Right cardiac atrium (tissue), 5 donors: ENCODE data around the gene UBE2D4. TPM values are rescaled to one million over a fixed set of nuclear protein-coding genes. Genes with fewer than 3 reads are reported as not detected.
"Not testable (repeated sequence)": the region's sequence is repeated elsewhere in the genome, so short reads cannot be mapped to it uniquely, and the experiment has no call there.

ENCODE experiments used
- ATAC-seq, 2 donors: fragments of 200-7000 bp; cut with Tn5 transposase; one replicate each; pipeline versions ENCODE4 v1.8.0 to v1.9.1; 2020; ENCODE audit warnings: moderate library complexity in 2 of 2, mild to moderate bottlenecking in 1 of 2
- DNase-seq, 3 donors: peaks; one replicate each; pipeline ENCODE4 v3.0.0-alpha.2; 2020
- H3K27ac ChIP-seq: one replicate; pipeline ENCODE4 v1.5.1; 2013; ENCODE audit warnings: mild to moderate bottlenecking, low read length, control low read depth, moderate library complexity
- H3K27me3 ChIP-seq: one replicate; pipeline ENCODE4 v1.6.1; 2013; ENCODE audit not compliant: control insufficient read depth, insufficient read depth
- H3K4me1 ChIP-seq: one replicate; pipeline ENCODE4 v1.6.1; 2013; ENCODE audit warnings: low read length; ENCODE audit not compliant: control insufficient read depth, insufficient read depth
- H3K4me3 ChIP-seq: one replicate; pipeline ENCODE4 v1.5.1; 2013; ENCODE audit warnings: low read length, control low read depth
- H3K9me3 ChIP-seq: one replicate; pipeline ENCODE4 v1.6.1; 2013; ENCODE audit warnings: low read length; ENCODE audit not compliant: control insufficient read depth
- WGBS: extraction: QIAGEN DNeasy Blood & Tissue Kit; methylation state at CpG from one replicate; pipeline ENCODE4 v1.1.7; 2013; 5-methylcytosine and 5-hydroxymethylcytosine counted together
- intact Hi-C, 4 donors: fragments of 100-400 bp; cut with DNase I; formaldehyde crosslinking; loops; one replicate each; pipeline versions ENCODE4 v1.11.0 to v1.14.0; 2022 to 2023
- polyA plus RNA-seq: library from polyadenylated mRNA; stranded (reverse); fragments of 200-250 nt; gene quantifications from one replicate; pipeline ENCODE4 v1.2.3, GENCODE V29; 2013
- total RNA-seq, 4 donors: library from RNA; stranded (reverse); fragmentation: NEBNext Ultra II Directional; extraction: Animal tissue kit (Norgen Biotek cat#: 25700); gene quantifications; one replicate each; pipeline ENCODE4 v1.2.1, GENCODE V29; 2021
- donor health status: healthy with polysubstance abuse.
- donor health status: DM: no; HTN: yes; CAD: no.
- donor health status: DM: no; HTN: no; CAD: no.
- donor health status: DM: no; HTN: yes; CAD: no; lungs with severe emphysema.
- donor health status: DM: yes; HTN: yes; CAD: no.

UBE2D4 gene
- total and polyA plus RNA-seq, 5 donors = 40.6 to 53.4 (median 46.2) TPM

GRCh38 chr7:43890468-43890867 is 35.8 kb upstream of the UBE2D4 start:
- peaks cover 11% of the 10 kb centered on the region for H3K4me1 ChIP-seq
- no peak overlapping the region for H3K27ac ChIP-seq
- 94% methylated on average over 6 of the region's 6 CpGs for WGBS
- DNase-seq (no peak), ATAC-seq (peak; percentile 41 to 47)
- intact Hi-C loops = no loop called here
- H3K9me3 ChIP-seq = no peaks in the 10 kb centered on the region
- no peaks in the 10 kb centered on the region for H3K27me3 ChIP-seq
- H3K4me3 ChIP-seq = no peak overlapping the region

GRCh38 chr7:43891069-43891955 is 34.9 kb upstream of the UBE2D4 start:
- ATAC-seq (no peak), DNase-seq (no peak)
- Histone ChIP-seq H3K27me3 (no peaks in the 10 kb centered on the region), H3K4me3 (no peak overlapping the region), H3K4me1 (peaks cover 11% of the 10 kb centered on the region), H3K27ac (no peak overlapping the region), H3K9me3 (no peaks in the 10 kb centered on the region)
- 76% methylated on average over 12 of the region's 12 CpGs for WGBS
- intact Hi-C loops = no loop called here

- Histone ChIP-seq H3K4me3 (no peak overlapping the region), H3K4me1 (peaks cover 6% of the 10 kb centered on the region), H3K9me3 (no peaks in the 10 kb centered on the region), H3K27ac (no peak overlapping the region), H3K27me3 (no peaks in the 10 kb centered on the region)
- intact Hi-C loops = no loop called here
- WGBS = 93% methylated on average over 8 of the region's 8 CpGs
- ATAC-seq (no peak), DNase-seq (no peak)
These were observed 30.3 kb upstream of the UBE2D4 start for GRCh38 chr7:43895847-43896415.

GRCh38 chr7:43898571-43898970 is 27.7 kb upstream of the UBE2D4 start:
- H3K4me3 ChIP-seq, intact Hi-C loops, ATAC-seq, H3K27ac ChIP-seq, H3K27me3 ChIP-seq, DNase-seq, H3K9me3 ChIP-seq: not testable (repeated sequence)
- peaks cover 12% of the 10 kb centered on the region for H3K4me1 ChIP-seq
- WGBS = 97% methylated on average over 2 of the region's 2 CpGs

GRCh38 chr7:43902542-43903054 is 23.6 kb upstream of the UBE2D4 start:
- Histone ChIP-seq H3K27ac (no peak overlapping the region), H3K9me3 (no peaks in the 10 kb centered on the region), H3K4me3 (no peak overlapping the region), H3K27me3 (no peaks in the 10 kb centered on the region), H3K4me1 (peaks cover 17% of the 10 kb centered on the region)
- no peak for DNase-seq
- intact Hi-C loops = no loop called here
- no peak for ATAC-seq
- WGBS = 96% methylated on average over 5 of the region's 5 CpGs

GRCh38 chr7:43904533-43905208 is 21.6 kb upstream of the UBE2D4 start:
- ATAC-seq (no peak), DNase-seq (no peak)
- Histone ChIP-seq H3K4me1 (peaks cover 17% of the 10 kb centered on the region), H3K4me3 (peak overlapping the region; percentile 98), H3K27me3 (no peaks in the 10 kb centered on the region), H3K27ac (peak overlapping the region; percentile 59), H3K9me3 (no peaks in the 10 kb centered on the region)
- WGBS = 93% methylated on average over 5 of the region's 5 CpGs
- intact Hi-C loops = no loop called here

- DNase-seq (peak in 2 of 3 donors; percentile 31 to 42), ATAC-seq (peak; percentile 39 to 42)
- peak overlapping the region; percentile 90 for H3K27ac ChIP-seq
- H3K9me3 ChIP-seq = no peaks in the 10 kb centered on the region
- H3K27me3 ChIP-seq = no peaks in the 10 kb centered on the region
- H3K4me3 ChIP-seq = peak overlapping the region; percentile 98
- intact Hi-C loops = no loop called here
- H3K4me1 ChIP-seq = peaks cover 17% of the 10 kb centered on the region
- 33% methylated on average over 8 of the region's 8 CpGs for WGBS
These were observed 20.9 kb upstream of the UBE2D4 start for GRCh38 chr7:43905209-43905946.

- DNase-seq (peak; percentile 29 to 70 (median 56)), ATAC-seq (peak; percentile 20 to 27)
- Histone ChIP-seq H3K4me3 (peak overlapping the region; percentile 98), H3K4me1 (peaks cover 17% of the 10 kb centered on the region), H3K27me3 (no peaks in the 10 kb centered on the region), H3K27ac (peak overlapping the region; percentile 90), H3K9me3 (no peaks in the 10 kb centered on the region)
- under 1% methylated on average over 43 of the region's 43 CpGs for WGBS
- intact Hi-C loops = no loop called here
These were observed 20.3 kb upstream of the UBE2D4 start for GRCh38 chr7:43905956-43906330.

- WGBS = under 1% methylated on average over 73 of the region's 73 CpGs
- ATAC-seq (peak; percentile 84 to 85), DNase-seq (peak; percentile 57 to 87 (median 80))
- Histone ChIP-seq H3K9me3 (no peaks in the 10 kb centered on the region), H3K4me3 (peak within 1 kb of the TSS; percentile 98), H3K27ac (peak within 1 kb of the TSS; percentile 90), H3K4me1 (peaks cover 12% of the 10 kb centered on the region), H3K27me3 (no peaks in the 10 kb centered on the region)
- intact Hi-C loops = no loop called here
These were observed 19.8 kb upstream of the UBE2D4 start, which contains the start of gene URGCP for GRCh38 chr7:43906331-43907010. Gene URGCP (minus strand): TSS chr7:43906596. CDS start chr7:43906575, 21 bp downstream.

- DNase-seq = no peak
- intact Hi-C loops = no loop called here
- no peak overlapping the region for H3K27ac ChIP-seq
- H3K9me3 ChIP-seq = no peaks in the 10 kb centered on the region
- no peaks in the 10 kb centered on the region for H3K27me3 ChIP-seq
- WGBS = 86% methylated on average over 5 of the region's 5 CpGs
- no peak for ATAC-seq
- H3K4me1 ChIP-seq = no peaks in the 10 kb centered on the region
- H3K4me3 ChIP-seq = no peak overlapping the region
These were observed 11.4 kb upstream of the UBE2D4 start for GRCh38 chr7:43914795-43915194.
